K562 (cell line): ENCODE data around the gene MRPL32. TPM values are rescaled to one million over a fixed set of nuclear protein-coding genes. Genes with fewer than 3 reads are reported as not detected.

Source experiments
- ATAC-seq: fragments of 200-7000 bp; cut with Tn5 transposase; 3 replicates; pipeline ENCODE4 v1.9.1; 2020; ENCODE audit warnings: moderate library complexity
- BruUV-seq: library from RNA; stranded (reverse); fragments of 400-500 nt; replicated peaks from 2 replicates; lab custom pipeline; 2021; lab: Mats Ljungman, UMichigan
- CTCF ChIA-PET: fragments of 300-600 bp; formaldehyde crosslinking; extraction: SDS; loops from one replicate; lab custom pipeline; 2021; ENCODE audit warnings: low intra/inter-chr PET ratio; lab: Yijun Ruan, JAX
- POLR2A ChIA-PET: fragments of 300-600, 350-650 bp; sonication (Branson Sonifier 250); formaldehyde crosslinking; extraction: SDS; loops from one replicate; lab custom pipeline; 2021; ENCODE audit warnings: antibody characterized with exemption, inconsistent platforms; lab: Yijun Ruan, JAX
- DNase-seq, 4 experiments: peaks; one replicate each; pipeline versions ENCODE4 v3.0.0 to v3.0.0-alpha.2; 2011 to 2018; ENCODE audit warnings: low spot score in 3 of 4, mixed read lengths in 3 of 4; ENCODE audit errors: extremely low read depth in 1 of 4
- FAIRE-seq: peaks from 2 replicates; lab custom pipeline; 2011; peaks lifted over from hg19 to GRCh38; lab: Jason Lieb, UNC
- H2AFZ ChIP-seq: 2 replicates; pipeline ENCODE4 v1.6.0; 2011; ENCODE audit warnings: low read depth, low read length, control low read depth, inconsistent platforms
- H3K27ac ChIP-seq: fragments of 200-600 bp; 3 replicates; pipeline ENCODE4 v1.8.0; 2011; ENCODE audit warnings: low read depth, mild to moderate bottlenecking, control low read depth, inconsistent platforms, low read length, moderate library complexity, mixed read lengths; ENCODE audit errors: extremely low read depth
- H3K27me3 ChIP-seq, 2 experiments: fragments of 300-600 bp in 1 of 2; 2 replicates in 1 of 2; 3 replicates in 1 of 2; pipeline versions ENCODE4 v1.6.0 to v1.8.0; 2011; ENCODE audit warnings: inconsistent platforms in 2 of 2, low read length in 2 of 2, mild to moderate bottlenecking in 1 of 2, mixed read lengths in 1 of 2, moderate library complexity in 1 of 2; ENCODE audit not compliant: control insufficient read depth in 2 of 2, insufficient read depth in 2 of 2
- H3K36me3 ChIP-seq: fragments of 300-600 bp; 3 replicates; pipeline ENCODE4 v1.8.0; 2011; ENCODE audit warnings: mild to moderate bottlenecking, low read length, inconsistent platforms; ENCODE audit not compliant: control insufficient read depth, insufficient read depth
- H3K4me1 ChIP-seq, 2 experiments: fragments of 200-600 bp in 1 of 2; replicated peaks in 1 of 2; 2 replicates in 1 of 2; 3 replicates in 1 of 2; pipeline versions ENCODE4 v1.5.1 to v1.8.0; 2011; ENCODE audit warnings: inconsistent platforms in 2 of 2, low read length in 2 of 2, mild to moderate bottlenecking in 1 of 2, mixed read lengths in 1 of 2, moderate library complexity in 1 of 2; ENCODE audit not compliant: control insufficient read depth in 2 of 2, insufficient read depth in 2 of 2
- H3K4me2 ChIP-seq: 2 replicates; pipeline ENCODE4 v1.6.1; 2011; ENCODE audit warnings: low read length, control low read depth, inconsistent platforms, mixed read lengths; ENCODE audit not compliant: insufficient read depth
- H3K4me3 ChIP-seq: fragments of 200-600 bp; sonication (generic), shearing (Covaris generic); 2 replicates; pipeline ENCODE4 v1.5.1; 2016; ENCODE audit warnings: control low read depth, inconsistent platforms
- H3K79me2 ChIP-seq: fragments of 200-600 bp; 3 replicates; pipeline ENCODE4 v1.8.0; 2011; ENCODE audit warnings: low read length, inconsistent platforms; ENCODE audit not compliant: control insufficient read depth, insufficient read depth
- H3K9ac ChIP-seq, 2 experiments: 2 replicates each; pipeline versions ENCODE4 v1.6.0 to v1.6.1; 2011; ENCODE audit warnings: low read depth in 2 of 2, low read length in 2 of 2, control low read depth in 1 of 2, inconsistent platforms in 1 of 2, mild to moderate bottlenecking in 1 of 2, mixed read lengths in 1 of 2; ENCODE audit not compliant: insufficient read depth in 1 of 2
- H3K9me1 ChIP-seq: one replicate; pipeline ENCODE4 v1.6.0; 2011; ENCODE audit warnings: inconsistent platforms, mild to moderate bottlenecking, low read length, moderate library complexity; ENCODE audit not compliant: control insufficient read depth, insufficient read depth
- H3K9me3 ChIP-seq: replicated peaks from 2 replicates; pipeline ENCODE4 v1.5.1; 2011; ENCODE audit warnings: low read depth, low read length, inconsistent platforms; ENCODE audit not compliant: control insufficient read depth, insufficient read depth
- H4K20me1 ChIP-seq: replicated peaks from 2 replicates; pipeline ENCODE4 v1.6.1; 2011; ENCODE audit warnings: low read length, inconsistent platforms, mixed read lengths; ENCODE audit not compliant: control insufficient read depth, insufficient read depth
- NFRKB ChIP-seq: fragments of 450-650 bp; IDR thresholded peaks from 2 replicates; pipeline ENCODE4 v1.6.1; 2016; ENCODE audit warnings: low read depth
- NR2C2 ChIP-seq, 2 experiments: fragments of 200-800 bp in 1 of 2; sonication (Bioruptor generic) in 1 of 2; sonication (generic) in 1 of 2; formaldehyde crosslinking in 1 of 2; IDR thresholded peaks; 2 replicates each; pipeline versions ENCODE4 v1.6.1 to v1.8.0; 2016 to 2022; ENCODE audit warnings: mild to moderate bottlenecking in 1 of 2, missing compliant biosample characterization in 1 of 2, missing genetic modification characterization in 1 of 2, missing genetic modification reagents in 1 of 2
- NR3C1 ChIP-seq: sonication (generic); formaldehyde crosslinking; IDR thresholded peaks from 2 replicates; pipeline ENCODE4 v1.8.1; 2022; ENCODE audit warnings: missing genetic modification reagents
- SP2 ChIP-seq: IDR thresholded peaks from 2 replicates; pipeline ENCODE4 v1.6.1; 2011; ENCODE audit warnings: mild to moderate bottlenecking, low read depth, low read length, moderate library complexity; ENCODE audit not compliant: poor library complexity, severe bottlenecking; ENCODE audit errors: extremely low read depth
- STAT5B ChIP-seq: fragments of 250-450 bp; sonication (Bioruptor Pico); IDR thresholded peaks from 2 replicates; pipeline ENCODE4 v1.8.0; 2021; ENCODE audit warnings: mild to moderate bottlenecking, inconsistent platforms
- WGBS: fragments of 100-300 bp; shearing (Covaris generic); methylation state at CpG from one replicate; pipeline ENCODE4 v1.1.6; 2016; ENCODE audit warnings: low coverage, mixed read lengths; ENCODE audit not compliant: insufficient coverage; ENCODE audit errors: missing lambda C conversion rate; 5-methylcytosine and 5-hydroxymethylcytosine counted together
- in situ Hi-C: fragments of 300-500 bp; cut with MboI; formaldehyde crosslinking; loops from 4 replicates; pipeline ENCODE4 v1.15.0; 2018; ENCODE audit warnings: inconsistent platforms, mixed read lengths
- intact Hi-C: fragments of 100-400 bp; cut with micrococcal nuclease; formaldehyde crosslinking; loops from 2 replicates; pipeline ENCODE4 v1.14.2; 2022
- polyA plus RNA-seq, 8 experiments: library from polyadenylated mRNA; depleted of rRNA in 4 of 8; stranded (reverse) in 5 of 8; unstranded in 3 of 8; fragments of >200 nt; fragmentation: Nextera tagmentation in 2 of 8; fragmentation: Illumina TruSeq in 1 of 8; extraction: Ambion mirVana in 2 of 8; extraction: Trizol in 1 of 8; gene quantifications; 2 replicates each; pipeline versions ENCODE4 v1.2.1 to v1.2.3, GENCODE V29; 2011 to 2014; ENCODE audit warnings: inconsistent platforms in 1 of 8, missing spikeins in 1 of 8
- total RNA-seq, 7 experiments: library from RNA; depleted of rRNA in 6 of 7; stranded (reverse); fragments of >200 nt in 6 of 7; fragmentation: Illumina TruSeq in 2 of 7; extraction: Trizol in 2 of 7; gene quantifications; 2 replicates each; pipeline versions ENCODE4 v1.2.1 to v1.2.3, GENCODE V29; 2011 to 2021; ENCODE audit warnings: low replicate concordance in 1 of 7
- TF ChIP-seq, protein P1 (sequence below): sonication (generic); formaldehyde crosslinking; IDR thresholded peaks from 2 replicates; pipeline ENCODE4 v1.8.1; 2023; ENCODE audit warnings: mild to moderate bottlenecking, missing genetic modification reagents
- TF ChIP-seq, protein P2 (sequence below): fragments of 250-450 bp; sonication (Bioruptor Pico); IDR thresholded peaks from 2 replicates; pipeline ENCODE4 v1.5.0; 2020; ENCODE audit warnings: mild to moderate bottlenecking

Gene MRPL32
- total and polyA plus RNA-seq, 9 of the 15 experiments (the other 6 are each of a cell fraction or from before 2014, with no cell fraction given) = 75.5 to 351 (median 138) TPM

DNA sequence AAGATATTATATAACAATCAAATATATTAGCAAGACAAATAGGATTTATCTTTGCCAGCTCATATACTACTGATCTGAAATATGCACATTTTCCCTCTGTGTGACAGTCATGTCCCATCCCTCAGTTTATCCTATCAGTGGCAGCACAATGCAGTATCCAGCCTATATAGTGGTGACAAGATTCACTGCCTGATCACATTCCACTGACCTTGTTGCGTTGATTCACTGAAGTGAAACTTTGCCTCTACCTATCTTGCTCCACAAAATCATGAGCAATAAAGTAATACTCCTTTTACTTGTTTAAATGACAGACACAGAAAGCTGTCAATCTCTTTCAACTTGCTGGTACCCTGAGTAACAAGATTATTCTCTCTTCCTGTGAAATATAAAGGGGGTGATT is 6.5 kb upstream of the MRPL32 start:
- ChIA-PET CTCF (no interaction called here), POLR2A (no interaction called here)
- ATAC-seq = no peak
- Histone ChIP-seq H3K4me3 (no peak overlapping the region), H3K9me1 (no peaks in the 10 kb centered on the region), H2AFZ (no peak overlapping the region), H3K9me3 (no peaks in the 10 kb centered on the region), H3K79me2 (peaks cover 61% of the 10 kb centered on the region), H3K27ac (no peak overlapping the region), H3K9ac (no peak overlapping the region), H3K27me3 (no peaks in the 10 kb centered on the region), H3K36me3 (peaks cover 93% of the 10 kb centered on the region), H3K4me2 (no peak overlapping the region), H3K4me1 (peaks cover 0 to 19% of the 10 kb centered on the region in 2 experiments; a peak in 3 of 5 replicates), H4K20me1 (peaks cover 10% of the 10 kb centered on the region; the same call in 1 of the 2 replicates)
- DNase-seq = no peak
- TF ChIP-seq, protein P1, sequence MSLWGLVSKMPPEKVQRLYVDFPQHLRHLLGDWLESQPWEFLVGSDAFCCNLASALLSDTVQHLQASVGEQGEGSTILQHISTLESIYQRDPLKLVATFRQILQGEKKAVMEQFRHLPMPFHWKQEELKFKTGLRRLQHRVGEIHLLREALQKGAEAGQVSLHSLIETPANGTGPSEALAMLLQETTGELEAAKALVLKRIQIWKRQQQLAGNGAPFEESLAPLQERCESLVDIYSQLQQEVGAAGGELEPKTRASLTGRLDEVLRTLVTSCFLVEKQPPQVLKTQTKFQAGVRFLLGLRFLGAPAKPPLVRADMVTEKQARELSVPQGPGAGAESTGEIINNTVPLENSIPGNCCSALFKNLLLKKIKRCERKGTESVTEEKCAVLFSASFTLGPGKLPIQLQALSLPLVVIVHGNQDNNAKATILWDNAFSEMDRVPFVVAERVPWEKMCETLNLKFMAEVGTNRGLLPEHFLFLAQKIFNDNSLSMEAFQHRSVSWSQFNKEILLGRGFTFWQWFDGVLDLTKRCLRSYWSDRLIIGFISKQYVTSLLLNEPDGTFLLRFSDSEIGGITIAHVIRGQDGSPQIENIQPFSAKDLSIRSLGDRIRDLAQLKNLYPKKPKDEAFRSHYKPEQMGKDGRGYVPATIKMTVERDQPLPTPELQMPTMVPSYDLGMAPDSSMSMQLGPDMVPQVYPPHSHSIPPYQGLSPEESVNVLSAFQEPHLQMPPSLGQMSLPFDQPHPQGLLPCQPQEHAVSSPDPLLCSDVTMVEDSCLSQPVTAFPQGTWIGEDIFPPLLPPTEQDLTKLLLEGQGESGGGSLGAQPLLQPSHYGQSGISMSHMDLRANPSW (CRISPR knock-in tag) = no peak
- TF ChIP-seq NR3C1 (CRISPR knock-in tag) (no peak), NR2C2 (CRISPR knock-in tag; IDR thresholded peaks at IDR 0.05) (no peak), NR2C2 (tag; IDR thresholded peaks at IDR 0.05) (no peak), SP2 (no peak), STAT5B (CRISPR knock-in tag) (no peak), NFRKB (no peak)
- TF ChIP-seq, protein P2, sequence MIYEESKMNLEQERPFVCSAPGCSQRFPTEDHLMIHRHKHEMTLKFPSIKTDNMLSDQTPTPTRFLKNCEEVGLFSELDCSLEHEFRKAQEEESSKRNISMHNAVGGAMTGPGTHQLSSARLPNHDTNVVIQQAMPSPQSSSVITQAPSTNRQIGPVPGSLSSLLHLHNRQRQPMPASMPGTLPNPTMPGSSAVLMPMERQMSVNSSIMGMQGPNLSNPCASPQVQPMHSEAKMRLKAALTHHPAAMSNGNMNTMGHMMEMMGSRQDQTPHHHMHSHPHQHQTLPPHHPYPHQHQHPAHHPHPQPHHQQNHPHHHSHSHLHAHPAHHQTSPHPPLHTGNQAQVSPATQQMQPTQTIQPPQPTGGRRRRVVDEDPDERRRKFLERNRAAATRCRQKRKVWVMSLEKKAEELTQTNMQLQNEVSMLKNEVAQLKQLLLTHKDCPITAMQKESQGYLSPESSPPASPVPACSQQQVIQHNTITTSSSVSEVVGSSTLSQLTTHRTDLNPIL = no peak
- intact Hi-C loops (no loop called here), in situ Hi-C loops (loop anchor here (25.0 kb wide), 1 partner anchor 337 kb away; no protein-coding TSS in a partner anchor)
- no TSS peak for BruUV-seq
- WGBS = 79% methylated on average over 1 of the region's 1 CpG
- FAIRE-seq = no peak
